T47D (cell line): ENCODE measurements around the gene ANAPC13.

ENCODE experiments used
- DNase-seq, 2 experiments: peaks; one replicate each; pipeline versions ENCODE4 v3.0.0 to v3.0.0-alpha.2; 2011 to 2012; ENCODE audit warnings: low read depth in 1 of 2, low spot score in 1 of 2
- JUND ChIP-seq: IDR thresholded peaks from 2 replicates; pipeline ENCODE4 v1.6.1; 2012; ENCODE audit warnings: low read depth
- in situ Hi-C: cut with HindIII; loops from 2 replicates; pipeline ENCODE4 v1.10.0; 2016; ENCODE audit warnings: low sequenced_read_pairs, low pct_unique_long_range_greater_than_20kb

Gene ANAPC13

DNA sequence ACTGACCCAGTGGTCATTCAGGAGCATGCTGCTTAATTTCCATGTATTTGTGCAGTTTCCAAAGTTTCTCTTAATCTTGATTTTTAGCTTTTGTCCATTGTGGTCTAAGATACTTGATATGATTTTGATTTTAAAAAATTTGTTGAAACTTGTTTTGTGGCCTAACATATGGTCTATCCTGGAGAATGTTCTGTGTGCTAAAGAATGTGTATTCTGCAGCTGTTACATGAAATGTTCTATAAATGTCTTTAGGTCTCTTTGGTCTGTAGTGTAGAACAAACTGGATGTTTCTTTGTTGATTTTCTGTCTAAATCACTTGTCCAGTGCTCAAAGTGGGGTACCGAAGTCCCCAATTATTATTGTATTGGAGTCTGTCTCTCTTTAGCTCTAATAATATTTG, 17.5 kb upstream of the ANAPC13 start:
- no peak for DNase-seq
- TF ChIP-seq JUND, result no peak
- in situ Hi-C loops, result no loop called here

DNA sequence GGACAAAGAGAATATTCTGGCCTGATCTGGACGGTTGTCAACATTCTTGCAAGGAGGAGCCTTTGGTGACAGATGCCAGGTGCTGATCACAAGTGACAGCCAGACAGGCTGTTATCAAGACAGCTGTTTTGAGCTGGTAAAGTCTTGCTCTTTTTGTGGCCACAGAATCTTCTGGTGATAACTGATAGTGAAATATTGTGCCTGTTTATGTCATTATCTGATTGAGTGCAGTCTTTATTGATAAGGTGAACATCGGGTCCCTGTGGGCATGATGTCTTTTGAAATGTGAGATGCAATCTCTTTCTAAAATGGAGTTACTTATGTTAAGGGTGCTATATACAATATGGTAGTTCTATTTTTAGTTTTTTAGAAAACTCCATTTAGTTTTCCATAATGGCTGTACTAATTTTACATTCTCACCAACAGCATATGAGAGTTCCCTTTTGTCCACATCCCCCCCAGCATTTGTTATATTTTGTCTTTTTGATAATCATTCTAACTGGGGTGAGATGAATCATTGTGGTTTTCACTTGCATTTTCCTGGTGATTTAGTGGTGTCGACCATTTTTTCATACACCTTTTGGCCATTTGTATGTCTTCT, 10.8 kb upstream of the ANAPC13 start:
- TF ChIP-seq JUND, result no peak
- DNase-seq, result no peak
- in situ Hi-C loops, result no loop called here

- in situ Hi-C loops, result no loop called here
- no peak for TF ChIP-seq JUND
- DNase-seq, result no peak
Measured at GRCh38 chr3:134495980-134496379, 10.2 kb upstream of the ANAPC13 start.

GRCh38 chr3:134494495-134494894, 8.7 kb upstream of the ANAPC13 start:
- in situ Hi-C loops, result no loop called here
- TF ChIP-seq JUND, result no peak

DNA sequence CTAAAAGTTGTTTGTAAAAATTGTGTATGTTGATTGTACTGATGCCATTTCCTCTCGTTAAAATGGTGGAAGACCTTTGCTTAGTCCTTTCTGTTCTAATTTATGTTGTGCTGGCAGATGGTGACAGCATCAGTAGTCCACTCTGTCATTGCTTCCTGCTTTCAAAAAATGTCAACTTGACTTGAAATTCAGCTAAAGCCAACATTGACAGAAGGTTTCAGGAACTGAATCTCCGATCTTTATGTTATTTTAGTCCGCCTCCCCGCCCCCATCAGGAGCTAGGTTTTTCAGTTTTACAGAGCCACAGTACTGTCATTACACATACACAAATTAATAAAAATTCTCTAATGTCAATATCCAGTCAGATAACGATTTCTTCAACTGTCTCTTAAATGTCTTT, 1.6 kb upstream of the ANAPC13 start:
- TF ChIP-seq JUND, result no peak
- in situ Hi-C loops, result no loop called here
- peak in 1 of 2 experiments; percentile 55 for DNase-seq

More at GRCh38 chr3:134494495-134494894, 8.7 kb upstream of the ANAPC13 start:
- no peak for DNase-seq

DNA sequence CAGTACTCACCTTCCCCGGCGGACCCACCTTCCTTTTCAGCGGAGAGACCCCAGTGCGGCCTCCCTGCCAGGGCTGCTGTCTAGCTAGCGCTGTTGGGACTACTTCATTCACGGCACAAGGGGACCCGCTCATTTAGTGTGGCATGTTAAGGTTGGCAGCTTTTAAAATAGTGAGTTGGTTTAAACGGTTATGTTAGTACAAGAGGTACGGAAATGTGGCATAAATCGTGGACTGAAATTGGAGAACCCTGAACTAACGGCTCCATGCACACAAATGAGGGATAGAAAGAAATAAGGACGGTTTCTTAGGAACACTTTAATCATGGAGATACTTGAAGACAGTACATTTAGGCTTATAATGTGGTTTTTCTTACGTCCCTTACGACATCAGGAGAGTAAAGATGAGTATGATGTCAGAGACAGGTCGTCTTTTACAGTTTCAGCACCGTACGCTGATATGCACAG, 824 bp upstream of the ANAPC13 start:
- in situ Hi-C loops, result no loop called here
- peak in 1 of 2 experiments; percentile 23 for DNase-seq
- no peak for TF ChIP-seq JUND

- in situ Hi-C loops, result no loop called here
- DNase-seq, result peak in 1 of 2 experiments; percentile 24
- no peak for TF ChIP-seq JUND
Measured at GRCh38 chr3:134485075-134485717, 589 bp downstream of the ANAPC13 start.

DNA sequence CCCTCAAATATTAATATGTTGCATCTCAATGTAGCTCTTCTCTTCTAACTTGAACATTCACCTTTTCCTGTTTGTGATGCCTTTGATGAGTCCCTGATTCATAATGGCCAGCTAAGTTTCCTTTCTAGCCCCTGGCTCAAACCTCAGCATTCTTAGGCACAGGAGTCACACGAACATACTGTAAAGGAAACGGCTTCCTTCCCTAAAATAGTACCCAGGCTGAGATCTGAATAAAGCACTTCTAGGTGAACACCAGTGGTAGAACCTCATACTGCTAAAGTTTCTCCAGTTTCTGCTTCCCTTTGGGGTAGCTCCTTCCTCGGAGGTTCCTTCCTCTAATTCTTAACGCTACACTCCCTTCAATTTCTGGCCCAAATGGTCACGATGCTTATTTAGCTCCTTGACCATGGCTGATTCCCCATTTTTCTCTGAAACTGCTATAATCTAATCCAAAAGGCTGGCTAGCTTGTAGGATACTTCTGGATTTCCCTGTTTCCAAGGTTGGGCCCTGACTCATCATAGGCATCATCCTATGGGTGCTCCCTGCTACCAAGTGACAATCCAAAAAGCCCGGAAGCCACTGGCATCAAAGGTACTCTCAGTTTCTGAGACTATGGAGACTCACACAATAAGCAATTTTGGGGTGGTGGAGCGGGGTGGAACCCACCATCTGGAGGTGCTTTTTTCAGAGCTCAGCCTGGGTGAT, 2.4 kb downstream of the ANAPC13 start:
- no peak for TF ChIP-seq JUND
- no peak for DNase-seq
- in situ Hi-C loops, result no loop called here

DNA sequence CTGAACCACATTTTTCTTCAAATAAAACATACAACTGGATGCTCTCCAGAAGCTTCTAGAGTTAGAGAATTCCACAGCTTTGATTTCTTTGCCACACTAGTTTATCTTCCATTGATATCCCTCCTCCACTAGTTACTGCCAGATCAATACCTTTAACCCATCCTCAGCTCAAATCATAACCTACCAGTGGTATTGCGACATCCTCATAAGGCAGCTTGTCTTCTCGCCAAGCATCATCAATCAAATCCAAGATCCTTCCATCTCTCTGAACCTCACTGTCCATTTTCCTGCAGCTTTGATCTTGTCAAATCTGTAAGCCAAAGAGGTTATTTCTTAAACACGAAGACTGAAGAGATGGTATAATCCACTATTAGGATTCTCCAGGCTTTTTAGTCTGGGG, 3.2 kb downstream of the ANAPC13 start:
- TF ChIP-seq JUND, result no peak
- in situ Hi-C loops, result no loop called here
- DNase-seq, result no peak

DNA sequence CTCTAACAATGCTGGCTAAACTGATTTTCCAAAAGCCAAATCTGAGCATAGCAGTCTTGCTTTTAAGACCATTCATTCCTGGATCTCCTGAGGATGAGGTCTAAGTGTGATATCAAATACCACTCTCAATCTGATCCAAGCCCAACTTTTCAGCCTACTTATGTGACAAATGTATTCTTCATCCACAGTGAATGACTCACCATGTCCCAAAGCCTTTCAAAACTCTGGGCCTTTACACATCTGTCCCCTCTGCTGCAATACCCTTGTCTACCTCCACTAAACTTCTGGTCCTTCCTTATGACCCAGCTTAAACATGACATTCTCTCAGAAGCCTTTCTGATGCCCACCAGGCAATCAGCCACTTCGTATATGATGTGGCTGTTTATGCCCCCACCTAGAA, 4.6 kb downstream of the ANAPC13 start:
- in situ Hi-C loops, result no loop called here
- TF ChIP-seq JUND, result no peak
- no peak for DNase-seq

- no peak for DNase-seq
- TF ChIP-seq JUND, result no peak
- in situ Hi-C loops, result no loop called here
Measured at GRCh38 chr3:134480546-134480945, 5.2 kb downstream of the ANAPC13 start.

- peak; percentile 14 to 82 for DNase-seq
- TF ChIP-seq JUND, result peak; percentile 84; the same call in 1 of the 2 replicates
- in situ Hi-C loops, result no loop called here
Measured at GRCh38 chr3:134477938-134478337, 7.8 kb downstream of the ANAPC13 start.

- TF ChIP-seq JUND, result no peak
- in situ Hi-C loops, result no loop called here
- DNase-seq, result peak in 1 of 2 experiments; percentile 32
Measured at GRCh38 chr3:134477002-134477401, 8.8 kb downstream of the ANAPC13 start.
